Ovary (tissue), 9 donors: ENCODE measurements around the gene MCAT. TPM values are rescaled to one million over a fixed set of nuclear protein-coding genes. Genes with fewer than 3 reads are reported as not detected.

Experiments used
- DNase-seq, 5 donors: peaks; one replicate each; pipeline ENCODE4 v3.0.0-alpha.2; 2019 to 2020
- H3K27ac ChIP-seq, 2 donors: fragments of 200-600 bp; one replicate each; pipeline versions ENCODE4 v1.5.1 to v1.8.0; 2019 to 2022
- H3K27me3 ChIP-seq: fragments of 200-600 bp; one replicate; pipeline ENCODE4 v1.8.0; 2022
- H3K36me3 ChIP-seq: fragments of 200-600 bp; sonication (generic); one replicate; pipeline ENCODE4 v1.5.1; 2019
- H3K4me1 ChIP-seq: one replicate; pipeline ENCODE4 v1.8.1; 2013; ENCODE audit warnings: mild to moderate bottlenecking, moderate library complexity; ENCODE audit not compliant: insufficient read depth
- H3K4me3 ChIP-seq: fragments of 200-600 bp; sonication (generic); one replicate; pipeline ENCODE4 v1.5.1; 2017
- H3K9me3 ChIP-seq, 2 donors: fragments of 200-600 bp in 1 of 2; sonication (generic) in 1 of 2; one replicate each; pipeline versions ENCODE4 v1.5.1 to v1.8.1; 2013 to 2019; ENCODE audit warnings: mild to moderate bottlenecking in 1 of 2, moderate library complexity in 1 of 2
- CTCF ChIP-seq, 3 donors: fragments of 450-650 bp in 2 of 3; fragments of 200-600 bp in 1 of 3; IDR thresholded peaks; one replicate each; pipeline versions ENCODE4 v1.5.1 to v1.8.0; 2016 to 2022; ENCODE audit warnings: antibody characterized with exemption in 3 of 3, mild to moderate bottlenecking in 1 of 3
- EP300 ChIP-seq: sonication (generic); formaldehyde crosslinking; IDR thresholded peaks from one replicate; pipeline ENCODE4 v1.6.1; 2017; ENCODE audit warnings: antibody characterized with exemption
- POLR2A ChIP-seq: fragments of 450-650 bp; IDR thresholded peaks from one replicate; pipeline ENCODE4 v1.6.1; 2017; ENCODE audit warnings: antibody characterized with exemption, mild to moderate bottlenecking, moderate library complexity
- WGBS, 3 donors: extraction: QIAGEN DNeasy Blood & Tissue Kit in 1 of 3; methylation state at CpG; one replicate each; pipeline versions ENCODE4 v1.1.5 to v1.1.7; 2013 to 2017; 5-methylcytosine and 5-hydroxymethylcytosine counted together
- intact Hi-C, 4 donors: fragments of 100-400 bp; cut with DNase I; formaldehyde crosslinking; loops; one replicate each; pipeline versions ENCODE4 v1.11.0 to v1.15.1; 2022 to 2023
- polyA plus RNA-seq, 2 donors: library from polyadenylated mRNA; stranded (reverse); fragments of 200-250 nt in 1 of 2; fragments of 350-450 nt in 1 of 2; fragmentation: Illumina TruSeq in 1 of 2; extraction: RNeasy Lipid Tissue Mini Kit (QIAGEN cat#74804) in 1 of 2; gene quantifications; one replicate each; pipeline ENCODE4 v1.2.3, GENCODE V29; 2013 to 2014
- total RNA-seq, 7 donors: library from RNA; depleted of rRNA in 2 of 7; stranded (reverse); fragments of >200 nt in 2 of 7; fragmentation: NEBNext Ultra II Directional in 3 of 7; extraction: Animal tissue kit (Norgen Biotek cat#: 25700) in 3 of 7; gene quantifications; one replicate each; pipeline versions ENCODE4 v1.1.0 to v1.2.4, GENCODE V29; 2016 to 2023
- donor health status: DM: no; HTN: no; CAD: no; lungs with moderate emphysema.
- donor health status: DM: no; HTN: no; CAD: no.
- donor health status: Bipolar disorder and iron deficiency.
- donor health status: DM: yes; HTN: yes; CAD: no.
- donor health status: DM: no; HTN: no; CAD: no.
- donor health status: DM: yes; HTN: yes; CAD: no.

Gene MCAT
- total and polyA plus RNA-seq, 9 donors, result 7.5 to 34.0 (median 15.9) TPM

DNA sequence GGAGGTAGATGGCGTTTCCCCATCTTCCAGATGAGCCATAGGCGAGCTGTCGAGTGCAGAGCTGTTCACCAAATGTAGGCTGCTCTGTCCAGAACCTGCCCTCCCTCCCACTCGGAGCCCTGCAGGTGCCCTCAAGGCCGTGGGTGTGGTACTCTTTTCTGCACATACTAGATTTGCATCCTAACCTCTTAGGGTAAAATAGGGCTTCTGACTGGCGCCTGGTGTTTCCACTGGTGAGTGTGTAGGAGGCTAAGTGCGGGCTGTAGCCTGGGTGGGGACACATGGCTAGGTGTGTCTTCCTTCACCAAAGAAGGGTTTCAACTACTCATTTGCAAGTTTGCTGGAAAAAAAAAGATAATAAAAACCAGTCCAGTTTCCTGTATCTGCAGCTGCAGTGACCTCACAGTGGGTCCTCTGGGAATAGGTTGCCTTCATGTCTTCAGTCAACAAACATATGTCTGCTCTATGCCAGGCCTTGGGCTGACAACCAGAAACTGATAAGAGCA is 24.2 kb downstream of the MCAT start:
- TF ChIP-seq CTCF (IDR thresholded peaks at IDR 0.05) (no peak), EP300 (no peak), POLR2A (no peak)
- no peaks in the 10 kb centered on the region for H3K4me1 ChIP-seq
- intact Hi-C loops, result no loop called here
- H3K27ac ChIP-seq, result no peak overlapping the region
- H3K36me3 ChIP-seq, result no peaks in the 10 kb centered on the region
- no peaks in the 10 kb centered on the region for H3K9me3 ChIP-seq
- no peaks in the 10 kb centered on the region for H3K27me3 ChIP-seq
- WGBS, 3 donors, result 62 to 77% (median 65%) methylated on average over 7 of the region's 7 CpGs
- no peak overlapping the region for H3K4me3 ChIP-seq
- DNase-seq, result no peak

- no peaks in the 10 kb centered on the region for H3K36me3 ChIP-seq
- intact Hi-C loops, result no loop called here
- TF ChIP-seq POLR2A, result no peak
- TF ChIP-seq CTCF (IDR thresholded peaks at IDR 0.05), result no peak
- TF ChIP-seq EP300, result no peak
Measured at GRCh38 chr22:43118024-43118849, 25.0 kb downstream of the MCAT start.

GRCh38 chr22:43116932-43117331 is 26.3 kb downstream of the MCAT start:
- no peaks in the 10 kb centered on the region for H3K4me1 ChIP-seq
- no peaks in the 10 kb centered on the region for H3K36me3 ChIP-seq
- no peaks in the 10 kb centered on the region for H3K27me3 ChIP-seq
- 89 to 90% (median 89%) methylated on average over 7 of the region's 7 CpGs for WGBS, 3 donors
- H3K9me3 ChIP-seq, result no peaks in the 10 kb centered on the region
- DNase-seq, result no peak
- H3K27ac ChIP-seq, result no peak overlapping the region
- TF ChIP-seq CTCF (IDR thresholded peaks at IDR 0.05) (no peak), EP300 (no peak), POLR2A (no peak)
- H3K4me3 ChIP-seq, result no peak overlapping the region
- intact Hi-C loops, result no loop called here

More at GRCh38 chr22:43118024-43118849, 25.0 kb downstream of the MCAT start:
- H3K4me1 ChIP-seq, result no peaks in the 10 kb centered on the region
- H3K27me3 ChIP-seq, result no peaks in the 10 kb centered on the region
- no peaks in the 10 kb centered on the region for H3K9me3 ChIP-seq
- H3K4me3 ChIP-seq, result no peak overlapping the region
- no peak for DNase-seq
- no peak overlapping the region for H3K27ac ChIP-seq
- 76 to 82% (median 80%) methylated on average over 17 to 21 of the region's 21 CpGs for WGBS, 3 donors

GRCh38 chr22:43114958-43115357 is 28.2 kb downstream of the MCAT start:
- TF ChIP-seq CTCF (IDR thresholded peaks at IDR 0.05), result no peak
- no peak for TF ChIP-seq POLR2A
- TF ChIP-seq EP300, result no peak
- peaks cover 9% of the 10 kb centered on the region for H3K4me1 ChIP-seq
- no peak overlapping the region for H3K4me3 ChIP-seq
- intact Hi-C loops, result no loop called here
- no peaks in the 10 kb centered on the region for H3K9me3 ChIP-seq
- DNase-seq, result no peak
- 41 to 48% (median 46%) methylated on average over 5 of the region's 5 CpGs for WGBS, 3 donors
- H3K36me3 ChIP-seq, result no peaks in the 10 kb centered on the region
- H3K27me3 ChIP-seq, result no peaks in the 10 kb centered on the region
- no peak overlapping the region for H3K27ac ChIP-seq
